ENCODE data around the gene LRRC8C.

The LRRC8C gene

DNA sequence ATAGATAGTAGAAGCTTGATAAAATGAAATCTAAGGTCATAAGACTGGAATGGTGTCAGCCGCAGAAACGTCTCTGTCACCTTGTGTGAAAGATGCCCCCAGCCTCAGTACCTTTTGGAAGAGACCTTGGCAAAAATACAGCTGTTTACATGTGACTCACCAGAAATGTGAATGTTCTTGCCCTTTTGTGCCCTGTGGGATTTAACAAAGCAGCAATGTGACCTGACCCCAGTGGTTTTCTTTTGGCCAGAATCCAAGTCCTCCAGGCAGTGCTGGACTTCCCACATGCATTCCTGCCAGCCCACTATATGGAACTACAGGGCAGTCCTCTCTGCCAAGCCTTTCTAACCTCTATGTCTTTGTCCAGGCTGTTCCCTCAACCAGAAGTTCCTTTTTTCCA is 27.2 kb upstream of the LRRC8C start:
- Histone ChIP-seq H2BK120ac (ENCODE audit: low read depth, low read length) (no peak overlapping the region), H3K56ac (ENCODE audit: low read length) (no peak overlapping the region), H3K18ac (ENCODE audit: low read length) (no peak overlapping the region), H4K8ac (ENCODE audit: low read depth, low read length) (no peak overlapping the region), H3K27me3 (ENCODE audit: insufficient read depth, low read length, poor library complexity) (no peaks in the 10 kb centered on the region), H2BK15ac (replicated peaks; ENCODE audit: low read depth) (no peak overlapping the region), H4K5ac (ENCODE audit: low read length) (no peak overlapping the region), H3K79me2 (ENCODE audit: control insufficient read depth, insufficient read depth, low read length) (no peaks in the 10 kb centered on the region), H3K4me3 (ENCODE audit: low read length) (no peak overlapping the region), H2BK5ac (ENCODE audit: low read length) (no peak overlapping the region), H3K79me1 (ENCODE audit: low read length) (no peaks in the 10 kb centered on the region), H3K4ac (ENCODE audit: low read depth, low read length) (no peak overlapping the region), H3K4me1 (ENCODE audit: control insufficient read depth, low read depth, low read length) (peaks cover 2% of the 10 kb centered on the region), H3K36me3 (ENCODE audit: control insufficient read depth, insufficient read depth, low read length) (no peaks in the 10 kb centered on the region), H3K27ac (ENCODE audit: low read depth, low read length) (no peak overlapping the region), H3K23ac (ENCODE audit: low read length) (no peak overlapping the region), H3K9ac (ENCODE audit: low read length) (no peak overlapping the region), H3K4me2 (ENCODE audit: low read length) (no peak overlapping the region), H2AK5ac (ENCODE audit: low read length) (no peak overlapping the region)
- DNase-seq = no peak
- no CpG with 5 or more reads among the region's 2 CpGs for WGBS (ENCODE audit: extremely low coverage, insufficient coverage, low lambda C conversion rate)

DNA sequence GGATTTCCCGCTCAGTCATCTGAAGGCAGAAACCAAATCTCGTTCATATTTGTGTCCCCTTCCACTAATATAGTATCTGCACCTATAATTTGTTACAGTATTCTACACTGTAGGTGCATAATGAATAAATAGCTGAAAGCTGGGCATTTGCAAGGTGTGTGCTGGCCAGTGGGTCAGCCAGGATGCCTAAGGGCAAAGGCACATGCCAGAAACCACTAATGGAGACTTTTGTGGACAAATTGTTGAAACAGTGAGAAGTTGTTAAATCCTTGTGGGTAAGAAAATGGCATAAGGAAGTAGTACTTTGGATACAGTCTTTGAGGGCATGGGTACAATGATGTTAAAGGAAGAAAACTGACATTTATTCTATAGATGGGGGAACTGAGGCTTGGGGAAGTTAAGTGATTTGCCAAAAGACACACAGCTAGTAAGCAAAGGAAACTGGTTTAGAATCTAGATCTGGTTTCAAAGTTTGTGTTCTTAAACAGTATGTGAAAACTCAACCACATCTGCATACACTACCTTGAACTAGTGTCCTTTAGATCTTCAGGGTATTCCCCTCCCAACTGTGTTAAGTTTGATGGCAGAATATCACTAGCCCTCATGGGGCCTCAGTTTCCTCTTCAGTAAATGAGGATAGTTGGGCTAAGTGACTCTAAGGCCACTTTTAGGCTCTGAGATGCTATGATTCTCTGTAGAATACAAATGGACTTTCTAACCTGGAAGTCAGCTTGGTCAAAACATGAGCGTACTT is 26.5 kb upstream of the LRRC8C start:
- no peaks in the 10 kb centered on the region for H3K27me3 ChIP-seq (ENCODE audit: insufficient read depth, low read length, poor library complexity)
- H3K79me2 ChIP-seq (ENCODE audit: control insufficient read depth, insufficient read depth, low read length) = no peaks in the 10 kb centered on the region
- no peak overlapping the region for H3K27ac ChIP-seq (ENCODE audit: low read depth, low read length)
- H2BK5ac ChIP-seq (ENCODE audit: low read length) = no peak overlapping the region
- no peak overlapping the region for H2BK15ac ChIP-seq (replicated peaks; ENCODE audit: low read depth)
- no peak overlapping the region for H2AK5ac ChIP-seq (ENCODE audit: low read length)
- H4K5ac ChIP-seq (ENCODE audit: low read length) = no peak overlapping the region
- no peak overlapping the region for H3K56ac ChIP-seq (ENCODE audit: low read length)
- no peaks in the 10 kb centered on the region for H3K36me3 ChIP-seq (ENCODE audit: control insufficient read depth, insufficient read depth, low read length)
- no peak overlapping the region for H3K9ac ChIP-seq (ENCODE audit: low read length)
- H3K4me3 ChIP-seq (ENCODE audit: low read length) = no peak overlapping the region
- no peak overlapping the region for H2BK120ac ChIP-seq (ENCODE audit: low read depth, low read length)
- WGBS (ENCODE audit: extremely low coverage, insufficient coverage, low lambda C conversion rate) = no CpG with 5 or more reads among the region's 3 CpGs
- no peaks in the 10 kb centered on the region for H3K79me1 ChIP-seq (ENCODE audit: low read length)
- peaks cover 2% of the 10 kb centered on the region for H3K4me1 ChIP-seq (ENCODE audit: control insufficient read depth, low read depth, low read length)
- H4K8ac ChIP-seq (ENCODE audit: low read depth, low read length) = no peak overlapping the region
- no peak overlapping the region for H3K18ac ChIP-seq (ENCODE audit: low read length)
- no peak overlapping the region for H3K4ac ChIP-seq (ENCODE audit: low read depth, low read length)
- no peak overlapping the region for H3K23ac ChIP-seq (ENCODE audit: low read length)
- DNase-seq = no peak
- H3K4me2 ChIP-seq (ENCODE audit: low read length) = no peak overlapping the region

DNA sequence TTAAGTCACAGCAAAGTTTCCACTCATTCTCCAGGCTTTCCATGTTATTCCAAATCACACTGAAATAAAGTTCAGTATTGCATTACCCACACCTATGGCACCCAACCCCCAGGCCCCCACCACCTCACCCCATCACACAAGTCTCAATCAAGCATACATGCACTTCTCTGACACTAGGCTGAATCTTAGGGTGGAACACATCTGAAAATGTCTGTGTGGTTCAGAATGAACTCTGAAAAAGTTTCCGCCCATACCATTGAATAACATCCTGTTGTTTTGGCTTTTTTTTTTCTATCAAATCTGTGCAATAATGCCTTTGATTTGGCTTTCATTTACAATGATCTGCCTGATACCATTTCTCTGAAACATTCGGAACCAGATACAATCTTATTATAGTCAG is 25.8 kb upstream of the LRRC8C start:
- Histone ChIP-seq H2AK5ac (ENCODE audit: low read length) (no peak overlapping the region), H3K56ac (ENCODE audit: low read length) (no peak overlapping the region), H3K9ac (ENCODE audit: low read length) (no peak overlapping the region), H3K23ac (ENCODE audit: low read length) (no peak overlapping the region), H3K4me3 (ENCODE audit: low read length) (no peak overlapping the region), H3K4me1 (ENCODE audit: control insufficient read depth, low read depth, low read length) (peaks cover 2% of the 10 kb centered on the region), H3K36me3 (ENCODE audit: control insufficient read depth, insufficient read depth, low read length) (no peaks in the 10 kb centered on the region), H4K5ac (ENCODE audit: low read length) (no peak overlapping the region), H2BK5ac (ENCODE audit: low read length) (no peak overlapping the region), H4K8ac (ENCODE audit: low read depth, low read length) (no peak overlapping the region), H2BK120ac (ENCODE audit: low read depth, low read length) (no peak overlapping the region), H3K79me1 (ENCODE audit: low read length) (no peaks in the 10 kb centered on the region), H3K27ac (ENCODE audit: low read depth, low read length) (no peak overlapping the region), H3K79me2 (ENCODE audit: control insufficient read depth, insufficient read depth, low read length) (no peaks in the 10 kb centered on the region), H3K4ac (ENCODE audit: low read depth, low read length) (no peak overlapping the region), H3K18ac (ENCODE audit: low read length) (no peak overlapping the region), H2BK15ac (replicated peaks; ENCODE audit: low read depth) (no peak overlapping the region), H3K27me3 (ENCODE audit: insufficient read depth, low read length, poor library complexity) (no peaks in the 10 kb centered on the region), H3K4me2 (ENCODE audit: low read length) (no peak overlapping the region)
- no CpG with 5 or more reads among the region's 2 CpGs for WGBS (ENCODE audit: extremely low coverage, insufficient coverage, low lambda C conversion rate)
- no peak for DNase-seq

DNA sequence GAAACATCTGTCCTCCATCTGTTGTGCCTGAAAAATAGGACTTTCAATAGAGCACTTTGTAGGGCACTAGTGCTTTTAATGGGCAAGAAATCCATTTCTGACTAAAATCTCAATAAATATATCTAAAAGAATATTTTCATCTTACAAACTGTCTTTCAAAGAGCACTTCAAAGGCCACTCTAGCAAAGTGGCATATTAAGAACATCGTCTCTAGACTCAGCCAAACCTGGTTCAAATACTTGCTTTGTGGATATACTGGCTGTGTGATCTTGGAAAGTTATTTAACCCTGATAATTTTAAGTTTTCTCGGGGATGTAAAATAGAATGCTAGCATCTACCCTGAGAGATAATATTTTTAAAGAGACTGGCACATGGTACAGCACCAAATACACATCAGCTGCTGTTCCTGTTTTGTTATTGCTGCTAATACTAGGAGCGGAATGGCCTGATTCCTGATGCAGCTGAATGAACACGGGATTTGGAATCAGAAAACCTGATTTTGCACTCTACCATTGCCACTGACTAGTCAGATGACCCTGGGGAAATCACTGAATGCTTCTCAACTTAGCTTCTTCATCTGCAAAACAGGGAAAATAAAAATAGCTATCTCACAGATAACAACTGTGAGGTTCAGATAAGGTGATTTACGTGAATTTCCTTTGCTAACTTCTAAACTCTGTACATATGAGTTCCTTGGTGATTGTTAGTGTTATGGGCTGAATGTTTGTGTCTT is 25.2 kb upstream of the LRRC8C start:
- H4K5ac ChIP-seq (ENCODE audit: low read length) = no peak overlapping the region
- H3K4ac ChIP-seq (ENCODE audit: low read depth, low read length) = no peak overlapping the region
- H3K27ac ChIP-seq (ENCODE audit: low read depth, low read length) = no peak overlapping the region
- H2AK5ac ChIP-seq (ENCODE audit: low read length) = no peak overlapping the region
- H3K4me2 ChIP-seq (ENCODE audit: low read length) = no peak overlapping the region
- H3K23ac ChIP-seq (ENCODE audit: low read length) = no peak overlapping the region
- H3K79me2 ChIP-seq (ENCODE audit: control insufficient read depth, insufficient read depth, low read length) = no peaks in the 10 kb centered on the region
- peaks cover 2% of the 10 kb centered on the region for H3K4me1 ChIP-seq (ENCODE audit: control insufficient read depth, low read depth, low read length)
- H2BK15ac ChIP-seq (replicated peaks; ENCODE audit: low read depth) = no peak overlapping the region
- H4K8ac ChIP-seq (ENCODE audit: low read depth, low read length) = no peak overlapping the region
- H3K36me3 ChIP-seq (ENCODE audit: control insufficient read depth, insufficient read depth, low read length) = no peaks in the 10 kb centered on the region
- DNase-seq = no peak
- H3K79me1 ChIP-seq (ENCODE audit: low read length) = no peaks in the 10 kb centered on the region
- no CpG with 5 or more reads among the region's 5 CpGs for WGBS (ENCODE audit: extremely low coverage, insufficient coverage, low lambda C conversion rate)
- H3K9ac ChIP-seq (ENCODE audit: low read length) = no peak overlapping the region
- no peak overlapping the region for H3K18ac ChIP-seq (ENCODE audit: low read length)
- H2BK120ac ChIP-seq (ENCODE audit: low read depth, low read length) = no peak overlapping the region
- H3K56ac ChIP-seq (ENCODE audit: low read length) = no peak overlapping the region
- H3K4me3 ChIP-seq (ENCODE audit: low read length) = no peak overlapping the region
- H2BK5ac ChIP-seq (ENCODE audit: low read length) = no peak overlapping the region
- H3K27me3 ChIP-seq (ENCODE audit: insufficient read depth, low read length, poor library complexity) = no peaks in the 10 kb centered on the region

DNA sequence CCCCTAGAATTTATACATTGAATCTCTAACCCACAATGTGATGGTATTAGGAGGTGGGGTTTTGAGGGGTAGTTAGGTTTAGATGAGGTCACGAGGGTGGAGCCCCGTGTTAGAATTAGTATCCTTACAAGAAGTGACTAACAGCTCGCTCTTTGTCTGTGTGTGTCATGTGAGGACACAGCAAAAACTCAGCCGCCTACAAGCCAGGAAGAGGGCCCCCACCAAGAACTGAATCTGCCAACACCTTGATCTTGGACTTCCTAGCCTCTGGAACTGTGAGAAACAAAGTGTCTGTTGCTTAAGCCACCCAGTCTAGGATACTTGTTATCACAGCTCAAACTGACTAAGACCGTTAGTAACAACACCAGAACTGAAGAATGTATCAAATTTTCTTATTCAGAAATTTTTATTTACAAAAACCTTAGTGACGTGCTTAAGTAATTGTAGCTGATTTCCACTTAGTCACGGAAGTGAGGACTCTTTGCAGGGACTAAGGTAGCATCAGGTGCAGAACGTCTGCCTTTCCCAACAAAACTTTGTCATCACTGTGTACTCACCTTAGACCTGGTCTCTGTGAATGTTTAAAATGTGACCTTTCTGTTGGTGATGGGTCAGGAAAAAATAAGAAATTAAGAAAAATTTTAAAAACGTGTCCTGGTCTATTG is 24.5 kb upstream of the LRRC8C start:
- WGBS (ENCODE audit: extremely low coverage, insufficient coverage, low lambda C conversion rate) = no CpG with 5 or more reads among the region's 9 CpGs
- H2BK15ac ChIP-seq (replicated peaks; ENCODE audit: low read depth) = no peak overlapping the region
- H2BK120ac ChIP-seq (ENCODE audit: low read depth, low read length) = no peak overlapping the region
- H3K36me3 ChIP-seq (ENCODE audit: control insufficient read depth, insufficient read depth, low read length) = no peaks in the 10 kb centered on the region
- H3K79me1 ChIP-seq (ENCODE audit: low read length) = no peaks in the 10 kb centered on the region
- no peak overlapping the region for H4K8ac ChIP-seq (ENCODE audit: low read depth, low read length)
- no peak overlapping the region for H2AK5ac ChIP-seq (ENCODE audit: low read length)
- H3K79me2 ChIP-seq (ENCODE audit: control insufficient read depth, insufficient read depth, low read length) = no peaks in the 10 kb centered on the region
- H2BK5ac ChIP-seq (ENCODE audit: low read length) = no peak overlapping the region
- H4K5ac ChIP-seq (ENCODE audit: low read length) = no peak overlapping the region
- no peak overlapping the region for H3K56ac ChIP-seq (ENCODE audit: low read length)
- H3K4me1 ChIP-seq (ENCODE audit: control insufficient read depth, low read depth, low read length) = peaks cover 2% of the 10 kb centered on the region
- H3K4ac ChIP-seq (ENCODE audit: low read depth, low read length) = no peak overlapping the region
- H3K4me3 ChIP-seq (ENCODE audit: low read length) = no peak overlapping the region
- no peak overlapping the region for H3K9ac ChIP-seq (ENCODE audit: low read length)
- DNase-seq = no peak
- no peak overlapping the region for H3K27ac ChIP-seq (ENCODE audit: low read depth, low read length)
- H3K27me3 ChIP-seq (ENCODE audit: insufficient read depth, low read length, poor library complexity) = no peaks in the 10 kb centered on the region
- no peak overlapping the region for H3K4me2 ChIP-seq (ENCODE audit: low read length)
- no peak overlapping the region for H3K23ac ChIP-seq (ENCODE audit: low read length)
- H3K18ac ChIP-seq (ENCODE audit: low read length) = no peak overlapping the region
